ENCODE data around the gene PLET1.

GRCh38 chr11:112285841-112286311 is 25.2 kb upstream of the PLET1 start:
- TF ChIP-seq TAF1 (IDR thresholded peaks at IDR 0.05; ENCODE audit: low read depth), result no peak
- TF ChIP-seq CEBPB (IDR thresholded peaks at IDR 0.05), result no peak
- no peak for TF ChIP-seq RAD21 (IDR thresholded peaks at IDR 0.05; ENCODE audit: low read depth)
- TF ChIP-seq EP300 (IDR thresholded peaks at IDR 0.05; ENCODE audit: borderline replicate concordance), result no peak
- TF ChIP-seq TEAD4 (IDR thresholded peaks at IDR 0.05), result no peak
- TF ChIP-seq REST (IDR thresholded peaks at IDR 0.05; ENCODE audit: low read depth), result no peak
- no peak for TF ChIP-seq EGR1 (IDR thresholded peaks at IDR 0.05)
- TF ChIP-seq NFIC (IDR thresholded peaks at IDR 0.05), result no peak
- TF ChIP-seq TCF12 (IDR thresholded peaks at IDR 0.05; ENCODE audit: low read depth), result no peak
- TF ChIP-seq YY1 (IDR thresholded peaks at IDR 0.05; ENCODE audit: low read depth), result no peak
- no peak for TF ChIP-seq MAX (IDR thresholded peaks at IDR 0.05)
- TF ChIP-seq CREB1 (IDR thresholded peaks at IDR 0.05; ENCODE audit: low read depth), result no peak
- TF ChIP-seq USF1 (IDR thresholded peaks at IDR 0.05), result no peak
- TF ChIP-seq ZBTB7A (IDR thresholded peaks at IDR 0.05; ENCODE audit: low read depth), result no peak
